Naive thymus-derived CD4-positive, alpha-beta T cell (primary cell): Measurements from ENCODE around the gene TNFRSF1B. TPM values are rescaled to one million over a fixed set of nuclear protein-coding genes. Genes with fewer than 3 reads are reported as not detected.
"Not testable (repeated sequence)": the region's sequence is repeated elsewhere in the genome, so short reads cannot be mapped to it uniquely, and the experiment has no call there.

Experiments
- ATAC-seq: fragments of 150-1000 bp; cut with Tn5 transposase; 2 replicates; pipeline ENCODE4 v1.10.0; 2021; ENCODE audit warnings: mild to moderate bottlenecking, moderate library complexity
- CTCF ChIA-PET: fragments of 350-600 bp; sonication (Branson Sonifier 250); formaldehyde crosslinking; loops from one replicate; lab custom pipeline; 2021; ENCODE audit warnings: antibody characterized with exemption; lab: Charles Lee
- POLR2A ChIA-PET: fragments of 350-600 bp; sonication (Branson Sonifier 250); formaldehyde crosslinking; loops from one replicate; lab custom pipeline; 2021; ENCODE audit warnings: antibody characterized with exemption, inconsistent platforms; lab: Charles Lee
- DNase-seq, 9 donors: peaks; one replicate each; pipeline versions ENCODE4 v3.0.0 to v3.0.0-alpha.2; 2020 to 2022; ENCODE audit warnings: mixed read lengths in 1 of 9
- H3K27ac ChIP-seq: one replicate; pipeline ENCODE4 v1.7.0; 2013; ENCODE audit warnings: mild to moderate bottlenecking, low read depth, low read length, moderate library complexity
- H3K27me3 ChIP-seq, 2 donors: one replicate each; pipeline ENCODE4 v1.7.0; 2013; ENCODE audit warnings: low read length in 2 of 2, mild to moderate bottlenecking in 2 of 2, moderate library complexity in 2 of 2; ENCODE audit not compliant: control insufficient read depth in 2 of 2, insufficient read depth in 2 of 2
- H3K36me3 ChIP-seq, 3 experiments: 1 replicate in 2 of 3; 2 replicates in 1 of 3; pipeline ENCODE4 v1.7.0; 2013; ENCODE audit warnings: low read length in 3 of 3, mild to moderate bottlenecking in 3 of 3, moderate library complexity in 1 of 3; ENCODE audit not compliant: insufficient read depth in 3 of 3, control insufficient read depth in 2 of 3
- H3K4me1 ChIP-seq, 2 donors: one replicate each; pipeline ENCODE4 v1.7.0; 2013; ENCODE audit warnings: low read length in 2 of 2, mild to moderate bottlenecking in 2 of 2, moderate library complexity in 1 of 2; ENCODE audit not compliant: control insufficient read depth in 2 of 2, insufficient read depth in 2 of 2
- H3K4me3 ChIP-seq: 2 replicates; pipeline ENCODE4 v1.7.0; 2013; ENCODE audit warnings: mild to moderate bottlenecking, low read length
- H3K9me3 ChIP-seq, 3 experiments: 1 replicate in 2 of 3; 2 replicates in 1 of 3; pipeline ENCODE4 v1.7.0; 2013; ENCODE audit warnings: low read length in 3 of 3; ENCODE audit not compliant: control insufficient read depth in 2 of 3
- H3K27ac Mint-ChIP-seq, 9 donors: one replicate each; pipeline ENCODE4 v1.8.0; 2020 to 2022; ENCODE audit warnings: mixed read lengths in 9 of 9, mild to moderate bottlenecking in 8 of 9, moderate library complexity in 5 of 9, inconsistent platforms in 2 of 9
- H3K27me3 Mint-ChIP-seq, 5 donors: one replicate each; pipeline ENCODE4 v1.8.0; 2021 to 2022; ENCODE audit warnings: mixed read lengths in 5 of 5, mild to moderate bottlenecking in 1 of 5
- H3K36me3 Mint-ChIP-seq, 5 donors: one replicate each; pipeline ENCODE4 v1.8.0; 2020 to 2022; ENCODE audit warnings: mixed read lengths in 5 of 5, mild to moderate bottlenecking in 3 of 5, inconsistent platforms in 1 of 5
- H3K4me1 Mint-ChIP-seq, 7 donors: one replicate each; pipeline ENCODE4 v1.8.0; 2020 to 2022; ENCODE audit warnings: mixed read lengths in 7 of 7, mild to moderate bottlenecking in 3 of 7, inconsistent platforms in 1 of 7
- H3K4me3 Mint-ChIP-seq, 10 donors: one replicate each; pipeline ENCODE4 v1.8.0; 2020 to 2022; ENCODE audit warnings: mild to moderate bottlenecking in 10 of 10, mixed read lengths in 10 of 10, moderate library complexity in 6 of 10, inconsistent platforms in 2 of 10
- H3K9me3 Mint-ChIP-seq, 11 donors: one replicate each; pipeline ENCODE4 v1.8.0; 2020 to 2022; ENCODE audit warnings: mixed read lengths in 11 of 11, mild to moderate bottlenecking in 4 of 11, inconsistent platforms in 1 of 11, moderate library complexity in 1 of 11
- intact Hi-C, 2 donors: fragments of 100-400 bp; cut with micrococcal nuclease; formaldehyde crosslinking; loops; one replicate each; pipeline ENCODE4 v1.15.1; 2023
- polyA plus RNA-seq, 2 donors: library from polyadenylated mRNA; unstranded; fragments of 300-500 nt; fragmentation: Illumina TruSeq; gene quantifications; one replicate each; pipeline ENCODE4 v1.2.3, GENCODE V29; 2021
- total RNA-seq, 6 experiments: library from RNA in 5 of 6; stranded (reverse) in 5 of 6; gene quantifications; 1 replicate in 5 of 6; 2 replicates in 1 of 6; pipeline ENCODE4 v1.2.3 and lab custom pipeline; 2021 to 2026

TNFRSF1B gene
- total and polyA plus RNA-seq, 7 experiments from 2014 or later, result 30.1 to 278 (median 48.2) TPM

- Mint-ChIP-seq H3K27ac (no peak overlapping the region), H3K27me3 (peaks cover 0 to 26% (median 0%) of the 10 kb centered on the region in 5 donors), H3K4me3 (no peak overlapping the region), H3K9me3 (peaks cover 0 to 14% (median 5%) of the 10 kb centered on the region in 11 donors), H3K4me1 (peaks cover 0 to 6% (median 0%) of the 10 kb centered on the region in 7 donors), H3K36me3 (peaks cover 4 to 7% (median 5%) of the 10 kb centered on the region in 5 donors)
- Histone ChIP-seq H3K4me1 (no peaks in the 10 kb centered on the region), H3K36me3 (no peaks in the 10 kb centered on the region), H3K9me3 (no peaks in the 10 kb centered on the region), H3K27me3 (no peaks in the 10 kb centered on the region), H3K27ac (no peak overlapping the region), H3K4me3 (no peak overlapping the region)
- ATAC-seq, result no peak
- no peak for DNase-seq
- ChIA-PET CTCF (no interaction called here), POLR2A (no interaction called here)
- intact Hi-C loops, result no loop called here
Observed at GRCh38 chr1:12219800-12220199, 53.0 kb downstream of the TNFRSF1B start.

GRCh38 chr1:12220890-12221289 lies 54.1 kb downstream of the TNFRSF1B start:
- Histone ChIP-seq H3K27me3 (no peaks in the 10 kb centered on the region), H3K36me3 (no peaks in the 10 kb centered on the region), H3K4me1 (no peaks in the 10 kb centered on the region), H3K27ac (no peak overlapping the region), H3K9me3 (no peaks in the 10 kb centered on the region), H3K4me3 (no peak overlapping the region)
- peaks cover 0 to 6% (median 0%) of the 10 kb centered on the region in 7 donors for H3K4me1 Mint-ChIP-seq
- no peak overlapping the region for H3K4me3 Mint-ChIP-seq
- intact Hi-C loops, result no loop called here
- ATAC-seq, result no peak
- H3K36me3 Mint-ChIP-seq, result peaks cover 4 to 7% (median 5%) of the 10 kb centered on the region in 5 donors
- DNase-seq, result no peak
- H3K27ac Mint-ChIP-seq, result no peak overlapping the region
- ChIA-PET CTCF (no interaction called here), POLR2A (interaction anchor here (0.7 kb wide), 1 partner anchor 160 kb away, joined by 3 read pairs; no protein-coding TSS in a partner anchor)
- peaks cover 0 to 14% (median 5%) of the 10 kb centered on the region in 11 donors for H3K9me3 Mint-ChIP-seq
- peaks cover 0 to 17% (median 0%) of the 10 kb centered on the region in 5 donors for H3K27me3 Mint-ChIP-seq

GRCh38 chr1:12222700-12223099 lies 55.9 kb downstream of the TNFRSF1B start:
- H3K27me3 Mint-ChIP-seq, ATAC-seq, H3K36me3 Mint-ChIP-seq, DNase-seq, H3K4me1 ChIP-seq, intact Hi-C loops, H3K27ac ChIP-seq, H3K9me3 ChIP-seq, H3K27ac Mint-ChIP-seq, H3K27me3 ChIP-seq, H3K4me3 Mint-ChIP-seq, H3K4me3 ChIP-seq, H3K4me1 Mint-ChIP-seq, H3K36me3 ChIP-seq: not testable (repeated sequence)
- peaks cover 0 to 14% (median 5%) of the 10 kb centered on the region in 11 donors for H3K9me3 Mint-ChIP-seq
- POLR2A ChIA-PET, result interaction anchor here (0.6 kb wide), 1 partner anchor 27 kb away, joined by 3 read pairs; no protein-coding TSS in a partner anchor
- CTCF ChIA-PET, result interaction anchor here (0.6 kb wide), 1 partner anchor 13 kb away, joined by 5 read pairs; no protein-coding TSS in a partner anchor

- H3K27ac Mint-ChIP-seq, result peak overlapping the region in 1 of 9 donors; percentile 22
- intact Hi-C loops, CTCF ChIA-PET: not testable (repeated sequence)
Observed at GRCh38 chr1:12224092-12224491, 57.3 kb downstream of the TNFRSF1B start.

GRCh38 chr1:12228979-12229378 lies 62.2 kb downstream of the TNFRSF1B start:
- POLR2A ChIA-PET, result interaction anchor here (1.4 kb wide), 1 partner anchor 320 kb away, joined by 3 read pairs; no protein-coding TSS in a partner anchor
- CTCF ChIA-PET, result interaction anchor here (0.6 to 1.5 kb wide), 10 partner anchors 15 to 428 kb away, joined by 3 to 11 read pairs (median 3); no protein-coding TSS in a partner anchor
- Mint-ChIP-seq H3K4me1 (peaks cover 0 to 33% (median 20%) of the 10 kb centered on the region in 7 donors), H3K4me3 (peak overlapping the region in 9 of 10 donors; percentile 56 to 84 (median 80)), H3K27me3 (peaks cover 0 to 8% (median 0%) of the 10 kb centered on the region in 5 donors), H3K36me3 (peaks cover 0 to 2% (median 0%) of the 10 kb centered on the region in 5 donors), H3K9me3 (peaks cover 0 to 4% (median 0%) of the 10 kb centered on the region in 11 donors), H3K27ac (peak overlapping the region in 5 of 9 donors; percentile 46 to 85 (median 83))
- no peaks in the 10 kb centered on the region for H3K9me3 ChIP-seq
- no peak overlapping the region for H3K27ac ChIP-seq
- ATAC-seq (no peak), DNase-seq (no peak)
- intact Hi-C loops, result loop anchor here in 1 of 2 donors (2.0 kb wide), 1 partner anchor 392 kb away; no protein-coding TSS in a partner anchor
- H3K4me3 ChIP-seq, result no peak overlapping the region
- H3K36me3 ChIP-seq, result peaks cover 0 to 7% (median 0%) of the 10 kb centered on the region in 3 experiments
- H3K27me3 ChIP-seq, result no peaks in the 10 kb centered on the region
- peaks cover 19 to 21% of the 10 kb centered on the region in 2 donors for H3K4me1 ChIP-seq

More at GRCh38 chr1:12224092-12224491, 57.3 kb downstream of the TNFRSF1B start:
- H3K4me1 ChIP-seq, H3K4me3 ChIP-seq, ATAC-seq, H3K36me3 Mint-ChIP-seq, POLR2A ChIA-PET, H3K27me3 ChIP-seq, H3K27ac ChIP-seq, H3K9me3 ChIP-seq, H3K36me3 ChIP-seq, H3K4me1 Mint-ChIP-seq, DNase-seq, H3K4me3 Mint-ChIP-seq: not testable (repeated sequence)
- Mint-ChIP-seq H3K9me3 (peaks cover 0 to 14% (median 5%) of the 10 kb centered on the region in 11 donors), H3K27me3 (peaks cover 0 to 13% (median 0%) of the 10 kb centered on the region in 5 donors)

GRCh38 chr1:12229386-12229834 lies 62.6 kb downstream of the TNFRSF1B start:
- H3K4me3 Mint-ChIP-seq, result peak overlapping the region; percentile 56 to 84 (median 78)
- H3K27me3 Mint-ChIP-seq, result peaks cover 0 to 6% (median 0%) of the 10 kb centered on the region in 5 donors

More at GRCh38 chr1:12229386-12229834, 62.6 kb downstream of the TNFRSF1B start:
- no peak for ATAC-seq
- ChIA-PET POLR2A (interaction anchor here (1.4 kb wide), 1 partner anchor 321 kb away, joined by 3 read pairs; no protein-coding TSS in a partner anchor), CTCF (interaction anchor here (0.5 to 1.5 kb wide), 11 partner anchors 14 to 428 kb away, joined by 3 to 11 read pairs (median 3); no protein-coding TSS in a partner anchor)
- DNase-seq, result no peak
- intact Hi-C loops, result loop anchor here in 1 of 2 donors (2.0 kb wide), 1 partner anchor 391 kb away; no protein-coding TSS in a partner anchor
- H3K4me1 ChIP-seq, result peaks cover 19 to 21% of the 10 kb centered on the region in 2 donors
- peak overlapping the region; percentile 3 for H3K27ac ChIP-seq
- no peaks in the 10 kb centered on the region for H3K9me3 ChIP-seq
- no peaks in the 10 kb centered on the region for H3K9me3 Mint-ChIP-seq
- no peaks in the 10 kb centered on the region for H3K36me3 Mint-ChIP-seq
- H3K27ac Mint-ChIP-seq, result peak overlapping the region in 7 of 9 donors; percentile 46 to 85 (median 78)
- peaks cover 0 to 9% (median 0%) of the 10 kb centered on the region in 3 experiments for H3K36me3 ChIP-seq
- H3K27me3 ChIP-seq, result no peaks in the 10 kb centered on the region
- H3K4me1 Mint-ChIP-seq, result peaks cover 0 to 38% (median 24%) of the 10 kb centered on the region in 7 donors
- no peak overlapping the region for H3K4me3 ChIP-seq
